Astrocyte (in vitro differentiated cells and primary cell): ENCODE results near the gene EML5.

Source experiments
- EZH2 ChIP-seq: IDR thresholded peaks from 2 replicates; pipeline ENCODE4 v1.6.1; 2012; ENCODE audit warnings: mild to moderate bottlenecking, low read length, inconsistent platforms; ENCODE audit not compliant: insufficient read depth
- TF ChIP-seq, protein P1 (sequence below): IDR thresholded peaks from 2 replicates; pipeline ENCODE4 v1.5.1; 2011; ENCODE audit warnings: low read depth, mild to moderate bottlenecking, inconsistent platforms, low read length, moderate library complexity; ENCODE audit not compliant: insufficient read depth

GRCh38 chr14:88831284-88831683 is 38.5 kb upstream of the EML5 start:
- TF ChIP-seq, protein P1, sequence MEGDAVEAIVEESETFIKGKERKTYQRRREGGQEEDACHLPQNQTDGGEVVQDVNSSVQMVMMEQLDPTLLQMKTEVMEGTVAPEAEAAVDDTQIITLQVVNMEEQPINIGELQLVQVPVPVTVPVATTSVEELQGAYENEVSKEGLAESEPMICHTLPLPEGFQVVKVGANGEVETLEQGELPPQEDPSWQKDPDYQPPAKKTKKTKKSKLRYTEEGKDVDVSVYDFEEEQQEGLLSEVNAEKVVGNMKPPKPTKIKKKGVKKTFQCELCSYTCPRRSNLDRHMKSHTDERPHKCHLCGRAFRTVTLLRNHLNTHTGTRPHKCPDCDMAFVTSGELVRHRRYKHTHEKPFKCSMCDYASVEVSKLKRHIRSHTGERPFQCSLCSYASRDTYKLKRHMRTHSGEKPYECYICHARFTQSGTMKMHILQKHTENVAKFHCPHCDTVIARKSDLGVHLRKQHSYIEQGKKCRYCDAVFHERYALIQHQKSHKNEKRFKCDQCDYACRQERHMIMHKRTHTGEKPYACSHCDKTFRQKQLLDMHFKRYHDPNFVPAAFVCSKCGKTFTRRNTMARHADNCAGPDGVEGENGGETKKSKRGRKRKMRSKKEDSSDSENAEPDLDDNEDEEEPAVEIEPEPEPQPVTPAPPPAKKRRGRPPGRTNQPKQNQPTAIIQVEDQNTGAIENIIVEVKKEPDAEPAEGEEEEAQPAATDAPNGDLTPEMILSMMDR = no peak
- no peak for TF ChIP-seq EZH2
